ENCODE data around the gene ARPC1A.

ARPC1A gene

DNA sequence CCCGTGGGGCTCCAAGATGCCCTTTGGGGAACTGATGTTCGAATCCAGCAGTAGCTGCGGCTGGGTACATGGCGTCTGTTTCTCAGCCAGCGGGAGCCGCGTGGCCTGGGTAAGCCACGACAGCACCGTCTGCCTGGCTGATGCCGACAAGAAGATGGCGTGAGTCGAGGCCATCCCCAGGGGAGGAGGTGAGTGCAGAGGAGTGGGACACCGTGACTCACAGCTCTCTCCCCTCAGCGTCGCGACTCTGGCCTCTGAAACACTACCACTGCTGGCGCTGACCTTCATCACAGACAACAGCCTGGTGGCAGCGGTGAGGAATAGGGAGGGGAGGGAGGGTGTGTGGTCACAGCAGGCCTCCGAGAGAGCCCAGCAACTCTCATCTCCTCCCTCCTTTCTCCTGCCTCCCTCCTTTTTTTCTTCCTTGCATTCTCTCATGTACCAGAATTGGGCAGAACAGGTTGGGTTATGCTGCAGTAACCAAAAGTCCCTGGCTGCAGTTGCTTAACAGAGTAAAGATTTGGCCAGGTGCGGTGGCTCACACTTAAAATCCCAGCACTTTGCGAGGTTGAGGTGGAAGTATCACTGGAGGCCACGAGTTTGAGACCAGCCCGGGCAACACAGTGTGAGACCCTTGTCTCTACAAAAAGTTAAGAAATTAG lies 65.4 kb downstream of the ARPC1A start:
- DNase-seq, result no peak

- no peak for DNase-seq
Measured at GRCh38 chr7:99392046-99392445, 66.3 kb downstream of the ARPC1A start.

DNA sequence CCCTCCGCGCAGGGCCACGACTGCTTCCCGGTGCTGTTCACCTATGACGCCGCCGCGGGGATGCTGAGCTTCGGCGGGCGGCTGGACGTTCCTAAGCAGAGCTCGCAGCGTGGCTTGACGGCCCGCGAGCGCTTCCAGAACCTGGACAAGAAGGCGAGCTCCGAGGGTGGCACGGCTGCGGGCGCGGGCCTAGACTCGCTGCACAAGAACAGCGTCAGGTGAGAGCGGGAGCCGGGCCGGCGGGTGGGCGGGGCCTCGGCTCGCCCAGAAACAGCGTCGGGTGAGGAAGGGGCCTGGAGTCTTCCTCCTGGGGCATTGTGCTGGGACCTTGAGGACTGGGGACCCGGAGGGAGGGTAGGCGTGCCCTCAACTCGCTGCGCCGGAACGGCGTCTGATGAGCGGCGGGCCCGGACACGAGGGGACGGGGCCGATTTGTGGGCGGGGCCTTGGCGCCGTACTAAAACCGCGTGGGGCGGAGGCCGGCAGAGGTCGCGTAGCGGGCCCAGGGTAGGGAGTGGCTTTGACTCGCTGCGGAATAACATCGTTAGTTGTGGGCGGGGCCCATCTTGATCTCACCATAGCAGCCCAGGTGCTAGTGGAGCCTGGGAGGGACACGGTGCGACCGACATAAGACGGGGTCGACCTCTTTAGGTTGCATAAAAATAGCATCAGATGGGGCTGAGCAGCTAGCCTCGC lies 67.1 kb downstream of the ARPC1A start:
- DNase-seq, result peak; percentile 43 to 77

- peak; percentile 12 to 69 for DNase-seq
Measured at GRCh38 chr7:99393355-99394187, 67.9 kb downstream of the ARPC1A start.

DNA sequence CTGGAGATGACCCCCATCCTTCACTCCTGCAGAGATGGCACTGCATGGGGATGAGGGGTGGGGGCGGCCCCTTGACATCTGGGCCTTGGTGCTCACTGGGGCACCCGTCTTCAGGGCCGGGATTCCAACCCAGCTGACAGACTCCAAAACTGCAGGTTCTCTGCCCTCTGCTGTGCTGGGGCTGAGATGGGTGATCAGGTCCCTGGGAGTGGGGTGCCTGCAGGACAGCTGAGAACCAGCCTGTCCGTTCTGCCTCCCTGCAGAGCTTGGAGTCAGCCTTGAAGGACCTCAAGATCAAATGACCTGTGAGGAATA lies 68.4 kb downstream of the ARPC1A start:
- no peak for DNase-seq

- DNase-seq, result no peak
Measured at GRCh38 chr7:99395616-99396327, 70.1 kb downstream of the ARPC1A start.

DNA sequence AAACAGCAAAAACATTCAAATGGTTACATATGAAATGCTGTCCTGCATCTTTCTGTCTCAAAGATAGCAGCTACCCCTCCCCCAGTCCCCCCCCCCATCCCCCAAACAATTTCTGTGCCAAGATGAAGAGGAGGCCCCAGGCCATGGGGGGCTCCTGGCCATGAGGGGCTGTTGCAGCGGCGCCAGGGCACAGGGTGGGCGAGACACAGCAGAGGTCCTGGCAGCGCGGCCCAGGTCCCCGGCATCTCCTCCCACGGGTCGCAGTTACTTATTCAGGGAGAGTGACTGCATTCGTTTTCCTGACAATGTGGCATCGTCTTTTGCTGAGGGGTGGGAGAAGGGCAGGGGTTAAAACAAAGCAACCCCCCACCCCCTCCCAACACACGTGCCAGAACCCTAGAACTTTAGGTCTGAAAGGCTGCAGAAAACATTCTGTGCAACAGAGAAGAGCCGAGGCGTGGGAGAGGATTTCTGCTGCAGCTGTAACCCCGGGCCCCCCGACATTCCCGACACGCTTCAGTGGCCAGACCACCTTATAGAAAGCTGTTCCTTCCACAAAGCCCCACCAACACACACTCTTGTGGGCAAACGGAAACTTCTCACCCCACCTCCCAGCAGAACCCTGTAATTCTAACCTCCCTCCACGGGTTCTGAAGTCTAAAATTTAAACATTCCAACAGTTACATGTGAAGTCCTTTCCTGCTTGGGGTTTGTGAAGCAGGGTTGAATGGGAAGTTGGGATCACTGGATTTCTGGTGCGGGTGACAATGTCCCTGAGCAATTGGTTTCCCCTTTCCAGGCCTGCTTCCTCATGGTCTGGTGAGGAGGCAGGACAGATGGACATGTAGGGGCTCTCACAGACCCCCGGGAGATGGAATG lies 71.0 kb downstream of the ARPC1A start:
- no peak for DNase-seq

GRCh38 chr7:99397297-99397983 lies 71.7 kb downstream of the ARPC1A start:
- DNase-seq, result no peak

- no peak for DNase-seq
Measured at GRCh38 chr7:99398891-99399445, 73.3 kb downstream of the ARPC1A start.

- no peak for DNase-seq
Measured at GRCh38 chr7:99399597-99399996, 73.9 kb downstream of the ARPC1A start.

GRCh38 chr7:99402854-99403253 lies 77.2 kb downstream of the ARPC1A start:
- no peak for DNase-seq

DNA sequence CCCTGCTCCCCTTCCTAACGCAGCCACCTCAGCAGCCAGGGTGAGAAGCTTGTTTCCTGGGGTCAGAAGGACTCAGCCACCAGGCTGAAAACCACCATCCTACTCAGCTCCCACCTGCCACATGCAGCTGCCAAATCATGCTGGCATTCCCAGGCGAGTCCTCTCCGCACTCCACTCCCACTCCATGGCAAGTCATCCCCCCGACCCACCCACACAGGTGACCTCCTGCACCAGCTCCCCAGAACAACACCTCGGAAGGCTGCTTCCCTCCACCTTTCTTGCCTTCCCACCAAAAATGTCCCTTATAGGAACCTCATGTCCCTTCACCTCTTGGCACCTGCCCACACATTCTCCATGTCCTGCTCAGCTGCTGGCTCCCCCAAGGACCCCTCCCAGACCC lies 78.1 kb downstream of the ARPC1A start:
- DNase-seq, result no peak

- no peak for DNase-seq
Measured at GRCh38 chr7:99404235-99404976, 78.7 kb downstream of the ARPC1A start.

- no peak for DNase-seq
Measured at GRCh38 chr7:99404977-99405320, 79.3 kb downstream of the ARPC1A start.

DNA sequence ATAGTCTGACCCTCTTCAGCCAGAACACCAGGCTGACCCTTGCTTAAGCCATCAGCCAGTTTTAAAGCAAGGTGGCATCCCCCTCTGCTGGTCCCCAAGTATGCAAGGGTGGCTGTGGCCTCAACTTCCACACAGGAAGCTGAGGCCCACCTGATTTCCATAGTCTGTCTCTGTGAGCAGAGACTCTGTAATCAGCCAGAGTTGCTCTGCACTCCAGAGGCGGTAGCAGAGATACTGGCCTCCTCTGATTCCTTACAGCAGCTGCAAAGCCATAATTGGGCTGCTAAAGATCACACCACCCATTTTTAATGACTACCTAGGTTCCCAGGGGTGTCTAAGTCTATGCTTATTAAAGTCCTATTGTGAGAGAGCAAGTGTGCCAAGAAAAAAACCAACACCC lies 80.9 kb downstream of the ARPC1A start:
- no peak for DNase-seq

DNA sequence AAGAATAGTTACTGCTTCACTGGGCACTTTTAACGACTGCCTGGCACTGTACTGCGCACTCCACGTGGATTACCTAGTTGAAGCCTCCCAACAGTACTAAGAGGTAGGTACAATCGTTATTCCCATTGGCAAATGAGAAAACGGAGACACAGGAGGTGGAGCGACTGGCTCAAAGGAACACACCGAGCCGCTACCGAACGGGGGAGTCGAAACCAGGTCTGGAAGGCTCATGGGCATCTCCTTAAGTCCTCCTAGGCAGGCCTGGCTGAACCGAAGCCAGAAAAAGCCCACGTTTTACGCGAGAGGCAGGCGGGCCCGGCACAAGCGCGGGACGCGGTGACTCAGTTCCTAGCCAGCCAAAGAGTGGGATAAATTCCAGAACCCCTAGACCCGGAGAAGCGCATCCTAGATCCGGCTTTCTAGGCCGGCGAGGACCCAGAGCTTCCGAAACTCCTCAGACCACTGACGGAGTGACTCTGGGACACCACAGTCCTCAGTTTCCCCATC lies 82.2 kb downstream of the ARPC1A start:
- peak in 1 of 2 experiments; percentile 13 for DNase-seq

DNA sequence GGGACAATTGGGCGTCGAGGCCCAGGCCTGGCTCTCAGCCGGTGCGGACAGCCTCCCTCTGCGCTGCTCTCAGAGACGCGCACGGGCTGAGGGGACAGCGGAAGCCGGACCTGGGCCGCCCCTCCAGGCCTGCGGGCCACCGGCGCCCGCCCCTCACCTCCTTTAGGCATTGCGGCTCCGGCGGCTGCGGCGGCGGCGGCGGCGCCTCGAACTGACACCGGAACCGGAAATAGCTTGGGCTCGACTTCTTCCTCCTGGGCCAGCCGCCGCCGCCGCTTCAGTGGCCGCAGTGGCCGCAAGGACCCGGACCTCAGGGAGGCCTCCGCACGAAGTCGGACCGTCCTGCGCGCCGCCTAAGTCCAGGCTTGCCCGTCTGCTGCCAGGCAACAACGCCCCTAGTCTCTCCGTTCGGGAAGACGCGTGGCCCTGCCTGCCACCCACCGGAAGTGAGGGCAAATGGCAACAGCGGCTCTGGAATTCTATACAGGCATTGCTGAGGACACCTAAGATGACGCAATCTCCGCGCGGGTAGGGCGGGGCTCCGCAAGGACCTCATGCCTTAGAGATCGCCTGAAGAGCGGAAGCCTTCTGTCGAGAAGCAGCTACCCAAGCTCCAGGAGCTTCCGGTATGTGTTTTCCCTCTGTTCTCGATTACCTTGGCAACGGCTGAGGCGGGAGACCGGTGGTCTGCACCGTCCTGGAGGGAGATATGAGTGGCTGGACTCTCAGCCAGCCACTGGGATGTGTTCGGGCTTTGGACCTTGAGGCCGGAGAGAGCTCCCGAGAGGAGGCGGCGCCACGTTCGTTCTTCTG lies 82.9 kb downstream of the ARPC1A start, which contains the start of the genes BUD31 and PDAP1:
TSS of gene BUD31 (plus strand) at position 591 of the 813 bp plus-strand sequence. CDS start 2,124 bp downstream, outside the sequence.
TSS of gene PDAP1 (minus strand) at position 219 of the 813 bp plus-strand sequence. CDS start at position 170, 49 bp downstream.
- DNase-seq, result peak; percentile 89 to 93

DNA sequence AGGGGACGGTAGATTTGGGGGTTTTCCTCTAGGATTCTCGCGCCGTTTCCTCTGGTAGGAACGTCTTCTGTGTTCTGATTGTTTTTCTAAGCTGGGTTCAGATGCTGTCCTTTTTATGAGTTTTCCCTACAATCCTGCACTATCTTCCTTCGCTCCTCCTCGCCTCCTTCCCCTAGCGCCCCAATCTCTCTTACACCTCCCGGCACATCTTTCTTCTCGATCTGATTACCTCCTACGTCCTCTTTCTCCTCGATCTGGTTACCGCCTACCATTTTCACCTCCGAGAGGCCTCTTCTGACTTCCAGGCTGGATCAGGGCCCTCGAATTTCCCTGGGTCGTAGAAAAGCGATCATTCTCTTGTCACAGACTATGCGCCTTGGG lies 83.5 kb downstream of the ARPC1A start:
- no peak for DNase-seq

- no peak for DNase-seq
Measured at GRCh38 chr7:99409806-99410205, 84.1 kb downstream of the ARPC1A start.
